ENCODE results near the gene COX6A2.
"Not testable (repeated sequence)": the region's sequence is repeated elsewhere in the genome, so short reads cannot be mapped to it uniquely, and the experiment has no call there.

The COX6A2 gene

GRCh38 chr16:31461921-31462804, 34.0 kb upstream of the COX6A2 start:
- no peak for DNase-seq

DNA sequence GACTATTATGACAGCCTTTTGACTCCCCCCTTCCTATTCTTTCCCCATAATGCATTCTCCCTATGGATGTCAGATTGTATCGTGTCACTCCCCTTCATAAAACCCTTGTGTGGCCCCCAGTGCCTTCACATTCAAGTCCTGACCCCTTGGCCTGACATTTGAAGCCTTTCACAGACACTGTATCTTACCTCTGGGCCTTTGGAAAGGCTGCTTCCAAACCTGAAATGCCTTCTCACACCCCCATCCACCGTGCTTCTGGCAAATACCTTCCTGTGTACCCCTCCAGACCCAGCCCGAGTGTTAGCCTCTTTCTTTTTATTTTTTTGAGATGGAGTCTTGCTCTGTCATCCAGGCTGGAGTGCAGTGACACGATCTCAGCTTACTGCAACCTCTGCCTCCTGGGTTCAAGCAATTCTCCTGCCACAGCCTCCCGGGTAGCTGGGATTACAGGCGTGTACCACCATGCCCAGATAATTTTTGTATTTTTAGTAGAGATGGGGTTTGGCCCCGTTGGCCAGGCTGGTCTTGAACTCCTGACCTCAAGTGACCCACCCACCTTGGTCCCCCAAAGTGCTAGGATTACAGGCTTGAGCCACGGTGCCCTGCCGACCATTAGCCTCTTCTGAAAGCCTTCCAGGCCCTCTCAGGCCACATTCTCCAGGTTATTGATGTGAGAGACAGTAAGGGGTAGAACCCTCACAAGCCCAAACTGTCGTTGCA, 33.2 kb upstream of the COX6A2 start:
- DNase-seq, result no peak

DNA sequence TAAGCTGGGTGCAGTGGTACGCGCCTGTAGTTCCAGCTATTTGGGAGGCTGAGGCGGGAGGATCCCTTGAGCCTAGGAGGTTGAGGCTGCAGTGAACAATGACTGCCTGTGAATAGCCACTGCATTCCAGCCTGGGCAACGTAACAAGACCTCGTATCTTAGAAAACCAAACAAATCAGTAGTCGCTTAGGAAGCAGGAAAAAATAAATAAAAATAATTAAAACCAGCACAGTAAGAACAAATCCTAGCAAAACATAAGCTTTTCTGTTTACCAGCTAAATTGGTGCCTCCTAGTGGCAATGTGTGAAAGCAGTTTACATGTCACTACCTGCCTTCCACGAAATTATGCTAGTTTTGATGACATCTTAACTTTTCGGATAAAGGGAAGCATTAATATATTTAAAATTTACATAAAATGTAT, 32.4 kb upstream of the COX6A2 start:
- peak; percentile 74 for DNase-seq

GRCh38 chr16:31459687-31460581, 31.8 kb upstream of the COX6A2 start:
- DNase-seq, result peak; percentile 99

DNA sequence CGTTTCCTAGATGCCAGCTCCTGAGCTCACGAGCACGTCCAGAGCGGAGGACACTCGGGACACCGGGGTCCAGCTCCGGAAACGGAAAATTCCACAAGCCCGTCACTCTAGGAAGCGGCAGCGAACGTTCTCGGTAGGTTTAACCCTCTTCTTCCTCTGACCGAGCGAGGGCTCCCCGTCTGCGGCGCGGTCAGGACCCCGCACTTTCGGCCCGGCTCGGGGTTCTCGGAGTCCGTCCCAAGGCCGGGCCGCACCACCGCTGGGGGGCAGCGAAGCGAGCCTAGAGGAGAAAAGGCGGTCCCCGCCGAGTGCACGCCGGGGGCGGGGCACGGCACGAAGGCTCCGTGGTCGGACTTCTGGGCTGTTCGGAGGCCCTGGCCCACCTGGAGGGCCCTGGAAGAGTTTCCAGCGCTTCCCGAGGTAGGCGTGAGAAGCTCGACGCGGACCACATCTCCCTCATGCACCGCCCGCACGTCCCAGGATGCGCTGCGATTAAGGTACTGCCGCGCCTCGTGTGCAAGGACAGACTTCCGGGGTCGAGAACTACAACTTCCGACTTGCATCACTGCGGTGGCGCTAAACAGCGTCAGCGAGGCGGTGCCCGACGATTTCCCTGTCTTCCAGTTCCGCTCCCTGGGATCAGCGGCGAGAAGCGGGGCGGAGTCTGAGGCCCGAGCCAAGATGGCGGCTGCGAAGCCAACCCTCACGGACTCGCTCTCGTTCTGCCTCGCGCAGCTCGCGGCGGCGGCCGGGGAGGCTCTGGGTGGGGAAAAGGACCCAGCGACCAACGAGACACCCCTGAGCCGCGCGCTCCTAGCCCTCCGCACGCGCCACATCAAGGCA, 30.9 kb upstream of the COX6A2 start, which contains the start of gene ARMC5:
TSS of gene ARMC5 (plus strand) at position 658 of the 843 bp plus-strand sequence. CDS start at position 682, 24 bp downstream.
- peak; percentile 99 for DNase-seq

DNA sequence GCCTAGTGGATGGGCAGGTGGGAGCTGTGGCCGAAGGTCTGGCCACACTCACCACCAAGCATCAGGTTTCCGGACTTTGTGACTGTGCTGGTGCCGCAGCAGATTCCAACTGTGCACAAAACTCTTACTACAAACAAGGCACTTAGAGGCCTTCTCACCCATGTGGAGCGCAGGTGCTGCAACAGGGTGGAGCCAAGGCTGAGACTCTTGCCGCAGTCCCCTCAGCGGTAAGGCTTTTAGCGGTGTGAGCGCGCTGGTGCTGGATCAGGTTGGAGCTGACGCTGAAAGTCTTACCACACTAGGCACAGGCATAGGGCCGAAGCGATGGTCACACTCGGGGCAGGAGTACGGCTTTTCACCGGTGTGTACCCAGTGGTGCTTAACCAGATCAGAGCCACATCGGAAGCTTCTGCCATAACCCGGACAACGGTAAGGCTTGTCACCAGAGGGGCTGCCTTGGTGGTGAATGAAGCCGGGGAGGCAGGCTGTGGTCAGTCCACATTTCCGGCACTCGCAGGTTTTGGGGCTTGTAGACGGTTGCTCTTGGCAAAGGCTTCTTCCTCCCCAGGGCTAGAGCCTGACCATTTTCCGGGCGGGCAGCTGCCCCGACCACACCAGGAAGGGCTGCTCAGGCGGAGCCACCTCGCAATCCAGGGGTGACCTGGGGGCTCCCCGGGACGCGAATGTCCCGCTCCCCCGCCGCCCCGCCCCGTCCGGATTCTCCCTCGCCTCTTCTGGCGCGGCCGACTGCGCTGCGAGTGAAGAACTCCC, 30.1 kb upstream of the COX6A2 start:
- peak; percentile 73 for DNase-seq

- no peak for DNase-seq
Observed at GRCh38 chr16:31456988-31457360, 28.8 kb upstream of the COX6A2 start.

DNA sequence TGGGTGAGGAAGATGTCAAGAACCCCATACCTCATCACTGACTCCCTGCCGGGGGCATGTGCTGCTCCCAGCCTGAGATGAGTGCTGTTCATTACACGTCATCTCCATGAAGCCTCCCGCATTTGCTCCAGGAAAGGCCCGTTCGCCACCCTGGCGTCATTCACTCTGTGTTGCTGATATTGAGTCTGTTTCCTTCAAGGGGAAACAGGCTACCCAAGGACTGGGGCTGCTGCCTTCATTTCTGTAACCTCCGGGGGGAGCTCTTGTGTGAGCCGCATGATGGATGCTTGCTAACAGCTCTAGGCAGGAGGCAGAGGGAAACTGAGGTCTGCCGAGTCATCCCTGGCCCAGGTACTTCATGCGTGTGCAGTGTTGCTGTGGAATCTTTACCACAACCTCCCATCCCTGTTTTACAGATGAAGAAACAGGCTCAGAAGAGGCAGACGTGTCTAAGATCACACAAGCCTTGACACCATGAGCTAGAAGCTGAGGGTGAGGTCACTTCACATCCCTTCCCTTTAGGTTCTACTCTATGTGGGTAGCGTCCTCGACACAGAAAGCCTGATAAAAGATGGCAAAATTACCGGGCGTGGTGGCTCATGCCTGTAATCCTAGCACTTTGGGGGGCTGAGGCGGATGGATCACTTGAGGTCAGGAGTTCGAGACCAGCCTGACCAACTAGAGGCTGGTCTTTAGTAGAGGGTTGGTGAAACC, 27.6 kb upstream of the COX6A2 start:
- peak; percentile 63 for DNase-seq

GRCh38 chr16:31453255-31454204, 25.4 kb upstream of the COX6A2 start:
- DNase-seq, result peak; percentile 78

DNA sequence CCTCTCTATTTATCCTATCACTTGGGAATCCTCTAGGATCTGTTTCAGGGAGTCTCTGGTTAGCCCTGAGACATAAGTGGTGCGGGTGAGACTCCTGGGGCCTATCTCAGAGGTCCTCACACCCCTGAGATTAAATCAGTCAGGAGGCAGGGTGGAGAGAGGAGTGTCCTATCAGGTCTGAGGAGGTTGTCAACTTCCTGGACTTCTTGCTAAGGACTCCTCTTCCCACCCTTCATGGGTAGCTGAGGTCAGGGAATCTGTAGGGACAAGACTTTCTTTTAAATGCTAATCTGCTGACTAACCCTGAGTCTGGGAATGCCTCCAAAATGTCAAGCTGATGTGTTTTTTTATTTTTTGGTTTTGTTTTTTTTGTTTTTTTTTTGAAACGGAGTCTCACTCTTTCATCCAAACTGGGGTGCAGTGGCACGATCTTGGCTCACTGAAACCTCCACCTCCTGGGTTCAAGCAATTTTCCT, 24.5 kb upstream of the COX6A2 start:
- DNase-seq, result peak; percentile 50

DNA sequence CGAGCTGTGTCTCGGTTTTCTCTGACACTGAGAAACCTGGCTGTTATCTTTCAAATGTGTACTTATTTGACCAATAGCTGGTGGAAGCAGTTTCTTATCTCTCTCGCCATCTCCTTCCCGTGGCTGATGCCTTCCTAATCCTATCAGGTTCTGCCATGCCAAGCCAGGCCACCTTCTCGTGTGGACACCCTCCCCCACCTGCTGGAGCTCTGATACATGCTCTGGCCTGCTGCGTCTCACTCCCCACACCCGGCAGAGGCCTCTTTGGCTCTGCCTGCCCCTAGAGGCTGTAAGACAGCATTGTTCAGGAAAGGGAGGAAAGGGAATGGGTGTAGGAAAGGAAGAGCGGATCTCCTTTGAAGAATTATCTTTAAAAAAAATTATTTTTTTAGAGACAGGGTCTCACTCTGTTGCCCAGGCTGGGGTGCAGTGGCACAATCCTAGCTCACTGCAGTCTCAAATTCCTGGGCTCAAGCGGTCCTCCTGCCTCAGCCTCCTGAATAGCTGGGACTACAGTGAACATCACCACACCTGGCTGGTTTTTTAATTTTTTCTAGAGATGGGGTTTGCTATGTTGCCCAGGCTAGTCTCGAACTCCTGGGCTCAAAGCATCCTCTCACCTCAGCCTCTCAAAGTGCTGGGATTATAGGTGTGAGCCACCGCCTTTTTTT, 23.7 kb upstream of the COX6A2 start:
- peak; percentile 68 for DNase-seq

DNA sequence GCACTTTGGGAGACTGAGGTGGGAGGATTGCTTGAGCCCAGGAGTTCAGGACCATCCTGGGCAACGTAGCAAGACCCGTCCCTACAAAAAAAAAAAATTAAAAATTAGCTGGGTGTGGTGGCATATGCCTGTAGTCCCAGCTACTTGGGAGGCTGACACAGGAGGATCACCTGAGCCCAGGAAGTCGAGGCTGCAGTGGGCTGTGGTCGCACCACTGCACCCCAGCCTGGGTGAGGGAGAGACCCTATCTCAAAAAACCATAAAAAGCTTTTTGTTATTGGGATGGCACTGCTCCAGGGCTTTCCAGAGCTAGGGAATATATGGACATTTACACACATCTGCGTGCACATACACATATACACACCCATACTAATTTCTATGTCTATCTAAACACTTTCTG, 23.0 kb upstream of the COX6A2 start:
- no peak for DNase-seq

DNA sequence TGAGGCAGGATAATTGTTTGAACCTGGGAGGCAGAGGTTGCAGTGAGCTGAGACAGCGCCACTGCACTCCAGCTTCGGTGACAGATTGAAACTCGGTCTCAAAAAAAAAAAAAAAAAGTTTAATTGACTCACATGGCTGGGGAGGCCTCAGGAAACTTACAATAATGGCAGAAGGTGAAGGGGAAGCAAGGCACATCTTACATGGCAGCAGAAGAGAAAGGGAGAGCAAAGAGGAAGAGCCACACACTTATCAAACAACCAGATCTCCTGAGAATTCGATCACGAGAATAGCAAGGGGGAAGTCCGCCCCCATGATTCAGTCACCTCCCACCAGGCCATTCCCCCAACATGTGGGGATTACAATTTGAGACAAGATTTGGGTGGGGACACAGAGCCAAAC, 17.8 kb upstream of the COX6A2 start:
- DNase-seq, result not testable (repeated sequence)

DNA sequence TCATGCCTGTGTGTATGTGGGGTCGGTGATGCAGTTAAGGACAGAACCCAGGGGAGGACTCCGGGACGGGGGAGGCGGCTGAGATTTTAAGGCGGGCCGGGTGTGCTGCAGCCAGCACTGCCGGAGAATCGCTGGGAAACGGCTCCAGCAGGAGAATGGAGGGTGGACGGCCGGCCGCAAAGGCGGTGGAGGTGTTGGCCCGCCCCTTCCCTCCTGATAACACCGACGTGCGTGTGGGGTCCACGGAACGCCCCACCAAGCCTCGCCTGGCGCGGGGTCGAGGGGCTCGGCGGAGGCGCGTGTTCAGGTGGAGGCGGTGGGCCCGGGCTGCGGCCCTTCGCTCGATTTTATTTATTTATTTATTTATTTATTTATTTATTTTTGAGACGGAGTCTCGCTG, 13.8 kb upstream of the COX6A2 start:
- DNase-seq, result no peak

- no peak for DNase-seq
Observed at GRCh38 chr16:31440516-31441184, 12.5 kb upstream of the COX6A2 start.

DNA sequence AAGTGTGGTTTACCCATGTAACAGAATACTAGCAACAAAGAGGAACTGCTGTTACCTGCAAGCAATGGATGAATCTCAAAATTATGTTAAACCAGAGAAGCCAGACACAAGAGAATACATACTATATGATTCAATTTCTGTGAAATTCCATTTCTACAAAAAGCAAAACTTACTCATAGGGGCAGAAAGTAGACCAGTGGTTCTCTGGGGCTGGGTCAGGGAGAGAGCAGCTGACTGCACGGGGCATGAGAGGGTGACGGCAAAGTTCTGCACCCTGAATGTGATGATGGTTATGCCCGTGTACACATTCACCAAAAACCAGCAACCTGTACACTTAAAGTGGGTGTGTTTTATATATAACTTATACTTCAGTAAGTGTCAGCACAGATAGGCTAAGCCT, 11.4 kb upstream of the COX6A2 start:
- no peak for DNase-seq

GRCh38 chr16:31439023-31439422, 10.9 kb upstream of the COX6A2 start:
- DNase-seq, result not testable (repeated sequence)

- DNase-seq, result no peak
Observed at GRCh38 chr16:31438414-31438813, 10.3 kb upstream of the COX6A2 start.

Measured in hematopoietic multipotent progenitor cell treated with erythropoietin and hydrocortisone succinate and interleukin-3 and kit ligand, for 8 days (in vitro differentiated cells).